Measurements from ENCODE around the gene HMBS.
A peak's percentile ranks its signal among the peaks of the same experiment; 100 is the strongest.
"Not testable (repeated sequence)": the region's sequence is repeated elsewhere in the genome, so short reads cannot be mapped to it uniquely, and the experiment has no call there.

The HMBS gene

GRCh38 chr11:119103161-119103664 lies 18.5 kb downstream of the HMBS start:
- DNase-seq = not testable (repeated sequence)

GRCh38 chr11:119103793-119104192 lies 19.1 kb downstream of the HMBS start:
- DNase-seq = no peak

- DNase-seq = peak; percentile 58 to 92 (median 84)
These were observed 22.2 kb downstream of the HMBS start, which contains the start of gene C2CD2L for GRCh38 chr11:119106564-119107537. Gene C2CD2L, plus strand, starts transcription at chr11:119107344. Its CDS starts 398 bp downstream, at chr11:119107742.

GRCh38 chr11:119107538-119108145 lies 23.0 kb downstream of the HMBS start:
- DNase-seq = no peak

- no peak for DNase-seq
These were observed 23.6 kb downstream of the HMBS start for GRCh38 chr11:119108146-119108856.

GRCh38 chr11:119108857-119109221 lies 24.2 kb downstream of the HMBS start:
- no peak for DNase-seq

- no peak for DNase-seq
These were observed 25.2 kb downstream of the HMBS start for GRCh38 chr11:119109843-119110242.

GRCh38 chr11:119110439-119110838 lies 25.8 kb downstream of the HMBS start:
- DNase-seq = no peak

- no peak for DNase-seq
These were observed 26.8 kb downstream of the HMBS start for GRCh38 chr11:119111361-119111925.

- no peak for DNase-seq
These were observed 27.8 kb downstream of the HMBS start for GRCh38 chr11:119112314-119113020.

- no peak for DNase-seq
These were observed 29.0 kb downstream of the HMBS start for GRCh38 chr11:119113716-119114115.

- no peak for DNase-seq
These were observed 29.7 kb downstream of the HMBS start for GRCh38 chr11:119114351-119114750.

- DNase-seq = peak in 1 of 4 experiments; percentile 22
These were observed 31.0 kb downstream of the HMBS start for GRCh38 chr11:119115484-119116234.

GRCh38 chr11:119116235-119116594 lies 31.5 kb downstream of the HMBS start:
- DNase-seq = no peak

- no peak for DNase-seq
These were observed 31.9 kb downstream of the HMBS start for GRCh38 chr11:119116601-119117000.

GRCh38 chr11:119117004-119117706 lies 32.5 kb downstream of the HMBS start:
- DNase-seq = no peak

GRCh38 chr11:119118227-119118626 lies 33.5 kb downstream of the HMBS start:
- no peak for DNase-seq

- no peak for DNase-seq
These were observed 34.3 kb downstream of the HMBS start for GRCh38 chr11:119118946-119119345.

GRCh38 chr11:119120639-119121007 lies 35.9 kb downstream of the HMBS start:
- no peak for DNase-seq

- peak; percentile 98 to 100 (median 99) for DNase-seq
These were observed 36.5 kb downstream of the HMBS start, which contains the start of gene HINFP for GRCh38 chr11:119121008-119121810. Gene HINFP, plus strand, starts transcription at chr11:119121580. Its CDS starts 5,365 bp downstream, at chr11:119126945.

Measured in activated naive CD4-positive, alpha-beta T cell (primary cell).